GM19455 (cell line): ENCODE measurements around the gene TRIM69.
"Not testable (repeated sequence)": the region's sequence is repeated elsewhere in the genome, so short reads cannot be mapped to it uniquely, and the experiment has no call there.

Experiments used
- ATAC-seq: cut with Tn5 transposase; IDR thresholded peaks from one replicate; pipeline ENCODE4 v1.9.1; 2021; ENCODE audit not compliant: unreplicated experiment

Gene TRIM69

GRCh38 chr15:44736181-44736765 is at the start of gene TRIM69:
TRIM69 (plus strand) TSS chr15:44736528; CDS start chr15:44736705, 177 bp downstream.
- no peak for ATAC-seq

DNA sequence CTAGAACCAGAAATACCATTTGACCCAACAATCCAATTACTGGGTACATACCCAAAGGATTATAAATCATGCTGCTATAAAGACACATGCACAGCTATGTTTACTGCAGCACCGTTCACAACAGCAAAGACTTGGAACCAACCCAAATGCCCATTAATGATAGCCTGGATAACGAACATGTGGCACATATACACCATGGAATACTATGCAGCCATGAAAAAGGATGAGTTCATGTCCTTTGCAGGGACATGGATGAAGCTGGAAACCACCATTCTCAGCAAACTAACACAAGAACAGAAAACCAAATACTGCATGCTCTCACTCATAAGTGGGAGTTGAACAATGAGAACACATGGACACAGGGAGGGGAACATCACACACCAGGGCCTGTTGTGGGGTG is 47.0 kb upstream of the TRIM69 start:
- not testable (repeated sequence) for ATAC-seq

- ATAC-seq = not testable (repeated sequence)
Observed at GRCh38 chr15:44690245-44690644, 46.1 kb upstream of the TRIM69 start.

- no peak for ATAC-seq
Observed at GRCh38 chr15:44692659-44693058, 43.7 kb upstream of the TRIM69 start.

DNA sequence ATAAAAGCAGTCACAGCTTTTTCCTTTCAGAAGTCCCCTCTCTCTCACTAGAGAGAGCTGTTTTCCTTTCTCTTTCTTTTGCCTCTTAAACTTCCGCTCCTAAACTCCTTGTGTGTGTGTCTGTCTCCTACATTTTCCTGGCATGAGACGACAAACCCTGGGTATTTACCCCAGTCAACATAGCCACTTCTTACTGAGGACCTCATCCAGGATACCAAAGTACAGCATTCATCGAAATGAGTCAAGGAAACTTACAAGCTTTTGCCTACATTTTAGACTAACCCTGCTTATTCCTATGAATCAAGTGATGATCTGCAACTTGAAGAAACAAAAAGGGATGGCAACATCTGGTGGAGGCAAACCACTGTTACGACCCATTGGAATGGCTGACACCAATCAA is 41.9 kb upstream of the TRIM69 start:
- no peak for ATAC-seq

GRCh38 chr15:44695294-44695693 is 41.0 kb upstream of the TRIM69 start:
- no peak for ATAC-seq

DNA sequence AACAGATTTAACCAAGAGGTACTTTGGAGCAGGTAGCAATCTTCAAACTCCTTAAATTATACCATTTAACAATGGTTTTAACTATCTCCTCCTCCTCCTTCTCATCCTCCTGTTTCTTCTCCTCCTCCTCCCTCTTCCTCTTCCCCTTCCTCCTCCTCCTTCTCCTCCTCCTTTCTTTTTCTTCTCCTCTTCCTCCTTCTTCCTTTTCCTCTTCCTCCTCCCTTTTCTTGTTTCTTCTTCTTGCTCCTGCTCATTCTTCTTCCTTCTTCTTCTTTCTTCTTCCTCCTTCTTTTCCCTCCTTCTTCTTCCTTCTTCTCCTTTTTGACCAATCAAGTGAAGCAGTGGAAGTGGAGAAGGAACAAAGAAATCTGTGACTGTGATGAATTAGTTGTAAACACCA is 39.3 kb upstream of the TRIM69 start:
- no peak for ATAC-seq

GRCh38 chr15:44698641-44699040 is 37.7 kb upstream of the TRIM69 start:
- ATAC-seq = no peak

- ATAC-seq = not testable (repeated sequence)
Observed at GRCh38 chr15:44700676-44701075, 35.7 kb upstream of the TRIM69 start.

GRCh38 chr15:44705986-44706385 is 30.3 kb upstream of the TRIM69 start:
- ATAC-seq = no peak

DNA sequence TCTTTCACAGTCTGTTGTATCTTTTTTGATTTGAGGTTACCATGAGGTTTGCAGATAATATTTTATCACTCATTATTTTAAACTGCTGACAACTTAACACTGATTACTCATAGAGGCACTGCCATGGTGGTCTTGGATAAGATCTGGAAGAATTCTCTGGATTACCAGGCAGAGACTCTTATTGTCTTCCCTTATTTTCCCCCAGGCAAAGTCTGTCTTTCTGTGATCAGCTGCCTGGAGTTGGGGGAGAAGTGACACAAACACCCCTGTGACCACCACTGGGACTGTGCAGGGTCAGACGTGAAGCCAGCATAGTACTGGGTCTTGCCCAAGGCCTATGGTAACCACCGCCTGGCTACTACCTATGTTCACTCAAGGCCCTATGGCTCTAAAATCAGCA is 29.9 kb upstream of the TRIM69 start:
- ATAC-seq = no peak

DNA sequence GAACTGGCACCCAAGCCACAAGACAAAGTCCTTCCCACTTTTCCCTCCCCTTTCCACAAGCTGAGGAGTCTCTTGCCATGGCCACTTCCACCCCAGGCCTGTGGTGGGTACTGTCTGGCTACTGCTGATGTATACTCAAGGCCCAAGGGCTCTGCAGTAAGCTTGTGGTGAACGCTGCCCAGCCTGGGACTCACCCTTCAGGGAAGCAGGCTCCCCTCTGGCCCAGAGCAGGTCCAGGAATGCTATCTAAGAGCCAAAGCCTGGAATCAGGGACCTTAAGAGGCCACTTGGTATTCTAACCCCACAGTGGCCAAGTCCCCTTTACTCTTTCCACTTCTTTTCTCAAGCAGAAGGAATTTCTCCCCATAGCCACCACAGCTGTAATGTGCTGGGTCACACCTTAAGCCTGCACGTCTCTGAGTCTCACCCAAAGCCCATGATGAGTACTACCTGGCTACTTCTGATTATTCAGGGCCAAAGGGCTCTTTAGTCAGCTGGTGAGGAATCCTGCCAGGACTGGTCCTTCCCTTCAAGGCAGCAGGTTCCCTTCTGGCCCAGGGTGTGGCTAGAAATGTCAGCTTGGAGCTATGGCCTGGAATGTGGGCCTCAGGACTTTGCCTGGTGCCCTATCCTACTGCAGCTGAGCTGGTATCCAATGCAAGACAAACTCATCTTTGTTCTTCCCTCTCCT is 29.2 kb upstream of the TRIM69 start:
- no peak for ATAC-seq

DNA sequence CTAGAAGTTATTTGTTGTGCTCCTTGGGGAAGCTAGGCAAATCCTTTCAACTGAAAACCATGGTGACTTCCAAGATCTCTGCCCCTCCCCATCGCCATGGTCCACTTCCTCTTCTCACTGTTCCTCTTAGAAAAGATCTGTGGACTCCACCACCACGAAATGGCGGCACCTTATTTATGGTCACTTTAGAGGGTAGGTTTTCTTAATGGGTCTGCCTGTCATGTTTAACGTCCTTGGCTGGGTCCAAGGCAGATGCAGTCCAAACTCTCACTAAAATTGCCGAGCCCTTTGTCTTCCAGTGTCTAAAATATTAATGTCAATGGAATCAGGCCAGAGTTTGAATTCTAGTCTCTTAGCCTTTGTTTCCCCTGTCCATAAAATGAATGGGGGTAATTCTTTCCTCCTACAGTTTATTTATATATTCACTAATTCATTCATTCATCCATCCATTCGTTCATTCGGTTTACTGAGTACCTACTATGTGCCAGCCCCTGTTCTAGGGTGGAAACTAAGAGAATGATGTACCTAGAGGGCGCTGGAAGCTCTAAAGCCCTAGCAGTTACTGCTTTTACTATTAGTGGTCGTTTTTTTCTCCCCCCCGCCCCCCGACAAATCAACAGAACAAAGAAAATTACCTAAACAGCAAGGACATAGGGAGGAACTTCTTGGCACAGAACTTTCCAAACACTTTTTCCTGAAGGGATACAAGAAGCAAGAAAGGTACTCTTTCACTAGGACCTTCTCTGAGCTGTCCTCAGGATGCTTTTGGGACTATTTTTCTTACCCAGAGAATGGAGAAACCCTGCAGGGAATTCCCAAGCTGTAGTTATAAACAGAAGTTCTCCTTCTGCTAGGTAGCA is 25.9 kb upstream of the TRIM69 start:
- no peak for ATAC-seq

GRCh38 chr15:44711096-44711742 is 25.1 kb upstream of the TRIM69 start, which contains the start of the genes B2M and PATL2:
B2M (plus strand) TSS chr15:44711517; CDS start chr15:44711547, 30 bp downstream.
PATL2 (minus strand) TSS chr15:44711323; CDS start chr15:44676490, 34,833 bp downstream.
- ATAC-seq = peak; percentile 80

DNA sequence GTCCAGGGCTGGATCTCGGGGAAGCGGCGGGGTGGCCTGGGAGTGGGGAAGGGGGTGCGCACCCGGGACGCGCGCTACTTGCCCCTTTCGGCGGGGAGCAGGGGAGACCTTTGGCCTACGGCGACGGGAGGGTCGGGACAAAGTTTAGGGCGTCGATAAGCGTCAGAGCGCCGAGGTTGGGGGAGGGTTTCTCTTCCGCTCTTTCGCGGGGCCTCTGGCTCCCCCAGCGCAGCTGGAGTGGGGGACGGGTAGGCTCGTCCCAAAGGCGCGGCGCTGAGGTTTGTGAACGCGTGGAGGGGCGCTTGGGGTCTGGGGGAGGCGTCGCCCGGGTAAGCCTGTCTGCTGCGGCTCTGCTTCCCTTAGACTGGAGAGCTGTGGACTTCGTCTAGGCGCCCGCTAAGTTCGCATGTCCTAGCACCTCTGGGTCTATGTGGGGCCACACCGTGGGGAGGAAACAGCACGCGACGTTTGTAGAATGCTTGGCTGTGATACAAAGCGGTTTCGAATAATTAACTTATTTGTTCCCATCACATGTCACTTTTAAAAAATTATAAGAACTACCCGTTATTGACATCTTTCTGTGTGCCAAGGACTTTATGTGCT is 24.5 kb upstream of the TRIM69 start:
- ATAC-seq = peak; percentile 16

DNA sequence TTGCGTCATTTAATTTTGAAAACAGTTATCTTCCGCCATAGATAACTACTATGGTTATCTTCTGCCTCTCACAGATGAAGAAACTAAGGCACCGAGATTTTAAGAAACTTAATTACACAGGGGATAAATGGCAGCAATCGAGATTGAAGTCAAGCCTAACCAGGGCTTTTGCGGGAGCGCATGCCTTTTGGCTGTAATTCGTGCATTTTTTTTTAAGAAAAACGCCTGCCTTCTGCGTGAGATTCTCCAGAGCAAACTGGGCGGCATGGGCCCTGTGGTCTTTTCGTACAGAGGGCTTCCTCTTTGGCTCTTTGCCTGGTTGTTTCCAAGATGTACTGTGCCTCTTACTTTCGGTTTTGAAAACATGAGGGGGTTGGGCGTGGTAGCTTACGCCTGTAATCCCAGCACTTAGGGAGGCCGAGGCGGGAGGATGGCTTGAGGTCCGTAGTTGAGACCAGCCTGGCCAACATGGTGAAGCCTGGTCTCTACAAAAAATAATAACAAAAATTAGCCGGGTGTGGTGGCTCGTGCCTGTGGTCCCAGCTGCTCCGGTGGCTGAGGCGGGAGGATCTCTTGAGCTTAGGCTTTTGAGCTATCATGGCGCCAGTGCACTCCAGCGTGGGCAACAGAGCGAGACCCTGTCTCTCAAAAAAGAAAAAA is 23.9 kb upstream of the TRIM69 start:
- no peak for ATAC-seq

GRCh38 chr15:44713006-44713966 is 23.0 kb upstream of the TRIM69 start:
- ATAC-seq = no peak

DNA sequence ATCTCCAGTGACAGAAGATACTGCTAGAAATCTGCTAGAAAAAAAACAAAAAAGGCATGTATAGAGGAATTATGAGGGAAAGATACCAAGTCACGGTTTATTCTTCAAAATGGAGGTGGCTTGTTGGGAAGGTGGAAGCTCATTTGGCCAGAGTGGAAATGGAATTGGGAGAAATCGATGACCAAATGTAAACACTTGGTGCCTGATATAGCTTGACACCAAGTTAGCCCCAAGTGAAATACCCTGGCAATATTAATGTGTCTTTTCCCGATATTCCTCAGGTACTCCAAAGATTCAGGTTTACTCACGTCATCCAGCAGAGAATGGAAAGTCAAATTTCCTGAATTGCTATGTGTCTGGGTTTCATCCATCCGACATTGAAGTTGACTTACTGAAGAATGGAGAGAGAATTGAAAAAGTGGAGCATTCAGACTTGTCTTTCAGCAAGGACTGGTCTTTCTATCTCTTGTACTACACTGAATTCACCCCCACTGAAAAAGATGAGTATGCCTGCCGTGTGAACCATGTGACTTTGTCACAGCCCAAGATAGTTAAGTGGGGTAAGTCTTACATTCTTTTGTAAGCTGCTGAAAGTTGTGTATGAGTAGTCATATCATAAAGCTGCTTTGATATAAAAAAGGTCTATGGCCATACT is 21.1 kb upstream of the TRIM69 start:
- no peak for ATAC-seq
